Stimulated activated CD8-positive, alpha-beta memory T cell treated with anti-CD3 and anti-CD28 coated beads, Interleukin-15, amount 100 ng/mL, for 48 hours (primary cell): Measurements from ENCODE around the gene ENDOU.
"Not testable (repeated sequence)": the region's sequence is repeated elsewhere in the genome, so short reads cannot be mapped to it uniquely, and the experiment has no call there.

Experiments
- DNase-seq, 2 donors: peaks; one replicate each; pipeline ENCODE4 v3.0.0-alpha.2; 2020; ENCODE audit warnings: low read depth in 2 of 2

The ENDOU gene

GRCh38 chr12:47686645-47687240, 38.5 kb downstream of the ENDOU start:
- no peak for DNase-seq

GRCh38 chr12:47679785-47680184, 45.5 kb downstream of the ENDOU start:
- no peak for DNase-seq

- DNase-seq, result no peak
Measured at GRCh38 chr12:47672068-47672467, 53.2 kb downstream of the ENDOU start.

GRCh38 chr12:47667935-47668334, 57.4 kb downstream of the ENDOU start:
- not testable (repeated sequence) for DNase-seq
